Measurements from ENCODE around the gene CHST9.

- TF ChIP-seq CTCF (conservative IDR thresholded peaks at IDR 0.05) = no peak
- no peak for TF ChIP-seq EZH2 (IDR thresholded peaks at IDR 0.05; ENCODE audit: low read depth)
Observed at GRCh38 chr18:26893996-26894395, 291.1 kb downstream of the CHST9 start.

Data from PC-9 (cell line).